ENCODE results near the gene KLHL2. TPM values are rescaled to one million over a fixed set of nuclear protein-coding genes. Genes with fewer than 3 reads are reported as not detected.

The KLHL2 gene
- total RNA-seq, 1 donor from 2014 or later, result 10.6 TPM

DNA sequence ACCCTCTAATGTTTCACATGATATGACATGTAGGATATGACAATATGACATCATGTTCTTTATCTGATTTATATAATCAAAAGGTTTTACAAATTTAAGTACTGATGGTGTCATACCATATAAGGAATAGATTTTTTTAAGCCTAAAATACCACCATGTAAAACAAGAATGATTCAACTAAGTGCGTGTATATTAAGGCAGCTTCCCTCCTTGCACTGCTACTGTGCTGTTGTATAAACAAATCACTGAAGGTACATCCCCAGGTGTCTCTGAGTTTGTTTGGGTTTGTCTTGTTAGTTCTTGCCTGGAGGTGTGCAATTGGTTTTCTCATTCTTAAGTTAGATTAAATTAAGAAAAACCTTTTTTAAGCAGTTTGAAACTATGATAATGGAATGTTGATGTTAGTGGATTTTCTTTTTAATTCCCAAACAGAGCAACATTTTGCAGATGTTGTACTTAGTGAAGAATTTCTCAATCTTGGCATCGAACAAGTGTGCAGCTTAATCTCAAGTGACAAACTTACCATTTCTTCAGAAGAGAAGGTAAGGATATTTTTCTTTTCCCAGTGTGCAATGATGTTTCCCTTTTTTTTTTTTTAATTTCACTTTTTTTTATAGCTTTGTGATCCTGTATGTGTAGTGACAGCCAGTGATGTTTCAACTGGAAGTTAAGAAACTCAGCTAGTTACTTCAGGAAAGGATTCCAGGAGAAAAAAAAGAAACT is 86.7 kb downstream of the KLHL2 start:
- H3K27me3 Mint-ChIP-seq (ENCODE audit: unreplicated experiment), result no peaks in the 10 kb centered on the region
- H3K36me3 Mint-ChIP-seq (ENCODE audit: low read depth, unreplicated experiment), result no peaks in the 10 kb centered on the region
- no peaks in the 10 kb centered on the region for H3K9me3 Mint-ChIP-seq (ENCODE audit: unreplicated experiment)
- peaks cover 6% of the 10 kb centered on the region for H3K4me1 Mint-ChIP-seq (ENCODE audit: unreplicated experiment)
- TF ChIP-seq, protein P1, sequence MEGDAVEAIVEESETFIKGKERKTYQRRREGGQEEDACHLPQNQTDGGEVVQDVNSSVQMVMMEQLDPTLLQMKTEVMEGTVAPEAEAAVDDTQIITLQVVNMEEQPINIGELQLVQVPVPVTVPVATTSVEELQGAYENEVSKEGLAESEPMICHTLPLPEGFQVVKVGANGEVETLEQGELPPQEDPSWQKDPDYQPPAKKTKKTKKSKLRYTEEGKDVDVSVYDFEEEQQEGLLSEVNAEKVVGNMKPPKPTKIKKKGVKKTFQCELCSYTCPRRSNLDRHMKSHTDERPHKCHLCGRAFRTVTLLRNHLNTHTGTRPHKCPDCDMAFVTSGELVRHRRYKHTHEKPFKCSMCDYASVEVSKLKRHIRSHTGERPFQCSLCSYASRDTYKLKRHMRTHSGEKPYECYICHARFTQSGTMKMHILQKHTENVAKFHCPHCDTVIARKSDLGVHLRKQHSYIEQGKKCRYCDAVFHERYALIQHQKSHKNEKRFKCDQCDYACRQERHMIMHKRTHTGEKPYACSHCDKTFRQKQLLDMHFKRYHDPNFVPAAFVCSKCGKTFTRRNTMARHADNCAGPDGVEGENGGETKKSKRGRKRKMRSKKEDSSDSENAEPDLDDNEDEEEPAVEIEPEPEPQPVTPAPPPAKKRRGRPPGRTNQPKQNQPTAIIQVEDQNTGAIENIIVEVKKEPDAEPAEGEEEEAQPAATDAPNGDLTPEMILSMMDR (IDR thresholded peaks at IDR 0.05; ENCODE audit: unreplicated experiment), result no peak
- no peak overlapping the region for H3K27ac Mint-ChIP-seq (ENCODE audit: unreplicated experiment)
- no peak overlapping the region for H3K4me3 Mint-ChIP-seq (ENCODE audit: unreplicated experiment)
- no peak for DNase-seq (ENCODE audit: low spot score)

DNA sequence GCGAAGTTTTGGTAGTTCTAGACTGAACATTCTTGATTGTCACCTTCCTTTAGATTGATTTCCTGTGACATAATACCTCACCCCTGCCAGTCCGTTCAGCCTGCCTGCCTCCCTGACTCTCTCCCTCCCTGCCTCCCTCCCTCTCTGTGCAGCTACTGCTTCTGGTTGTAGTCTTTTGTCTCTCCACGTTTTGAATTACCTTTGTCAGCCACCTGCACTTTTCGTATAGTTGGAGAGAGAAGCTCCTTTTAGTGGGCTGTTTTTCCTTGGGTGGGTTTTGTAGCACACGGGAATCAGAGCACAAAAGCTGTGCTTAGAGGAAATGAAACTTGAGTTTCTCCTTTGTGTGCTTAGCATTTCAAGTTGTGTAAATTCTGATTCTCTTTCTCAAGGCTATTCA is 87.5 kb downstream of the KLHL2 start:
- Mint-ChIP-seq H3K4me1 (ENCODE audit: unreplicated experiment) (peaks cover 6% of the 10 kb centered on the region), H3K36me3 (ENCODE audit: low read depth, unreplicated experiment) (no peaks in the 10 kb centered on the region), H3K4me3 (ENCODE audit: unreplicated experiment) (no peak overlapping the region), H3K9me3 (ENCODE audit: unreplicated experiment) (no peaks in the 10 kb centered on the region), H3K27ac (ENCODE audit: unreplicated experiment) (peak overlapping the region; percentile 37), H3K27me3 (ENCODE audit: unreplicated experiment) (no peaks in the 10 kb centered on the region)
- TF ChIP-seq, protein P1 (IDR thresholded peaks at IDR 0.05; ENCODE audit: unreplicated experiment), result no peak
- no peak for DNase-seq (ENCODE audit: low spot score)

DNA sequence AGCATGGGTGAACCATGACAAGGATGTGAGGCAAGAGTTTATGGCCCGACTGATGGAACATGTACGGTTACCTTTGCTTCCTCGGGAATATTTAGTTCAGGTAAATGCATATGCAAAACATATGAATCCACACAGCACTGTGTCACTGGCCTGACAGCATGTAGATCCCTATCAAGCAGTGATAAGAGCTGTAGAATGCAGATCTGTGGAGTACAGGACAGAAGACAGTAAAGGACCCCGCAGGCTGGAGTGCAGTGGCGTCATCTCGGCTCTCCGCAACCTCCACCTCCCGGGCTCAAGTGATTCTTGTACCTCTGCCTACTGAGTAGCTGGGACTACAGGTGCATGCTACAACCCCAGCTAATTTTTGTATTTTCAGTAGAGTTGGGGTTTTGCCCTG is 90.3 kb downstream of the KLHL2 start:
- Mint-ChIP-seq H3K4me3 (ENCODE audit: unreplicated experiment) (no peak overlapping the region), H3K9me3 (ENCODE audit: unreplicated experiment) (no peaks in the 10 kb centered on the region), H3K4me1 (ENCODE audit: unreplicated experiment) (peaks cover 6% of the 10 kb centered on the region), H3K27ac (ENCODE audit: unreplicated experiment) (no peak overlapping the region), H3K27me3 (ENCODE audit: unreplicated experiment) (no peaks in the 10 kb centered on the region), H3K36me3 (ENCODE audit: low read depth, unreplicated experiment) (no peaks in the 10 kb centered on the region)
- TF ChIP-seq, protein P1 (IDR thresholded peaks at IDR 0.05; ENCODE audit: unreplicated experiment), result no peak
- DNase-seq (ENCODE audit: low spot score), result no peak

DNA sequence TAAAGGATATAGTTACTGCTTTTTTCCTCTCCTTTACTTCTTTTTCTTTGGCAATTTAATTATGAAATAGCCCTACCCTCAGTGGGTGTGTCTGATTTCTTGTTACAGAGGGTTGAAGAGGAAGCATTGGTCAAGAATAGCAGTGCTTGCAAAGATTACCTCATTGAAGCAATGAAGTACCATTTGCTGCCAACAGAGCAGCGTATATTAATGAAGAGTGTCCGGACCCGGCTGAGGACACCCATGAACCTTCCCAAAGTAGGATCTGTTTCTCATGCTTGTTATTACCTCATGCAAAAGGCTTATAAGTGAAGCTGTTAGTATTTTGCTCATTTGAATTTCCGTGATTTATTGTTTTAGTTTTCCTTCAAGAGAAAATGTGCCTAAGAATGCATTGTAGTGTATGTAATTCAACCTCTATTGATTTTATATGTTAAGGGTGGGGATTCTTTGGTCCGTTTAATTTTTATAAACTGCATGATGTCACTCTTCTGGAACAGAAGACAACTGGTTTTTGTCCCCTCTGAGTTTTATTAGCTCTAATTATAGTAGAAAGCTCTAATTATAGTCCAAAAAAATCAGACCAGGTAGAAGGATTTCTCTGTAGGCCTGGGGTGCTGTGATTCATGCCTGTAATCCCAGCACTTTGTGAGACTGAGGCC is 92.2 kb downstream of the KLHL2 start:
- no peaks in the 10 kb centered on the region for H3K9me3 Mint-ChIP-seq (ENCODE audit: unreplicated experiment)
- no peaks in the 10 kb centered on the region for H3K36me3 Mint-ChIP-seq (ENCODE audit: low read depth, unreplicated experiment)
- H3K27me3 Mint-ChIP-seq (ENCODE audit: unreplicated experiment), result no peaks in the 10 kb centered on the region
- H3K27ac Mint-ChIP-seq (ENCODE audit: unreplicated experiment), result no peak overlapping the region
- TF ChIP-seq, protein P1 (IDR thresholded peaks at IDR 0.05; ENCODE audit: unreplicated experiment), result no peak
- no peak overlapping the region for H3K4me3 Mint-ChIP-seq (ENCODE audit: unreplicated experiment)
- H3K4me1 Mint-ChIP-seq (ENCODE audit: unreplicated experiment), result peaks cover 5% of the 10 kb centered on the region
- DNase-seq (ENCODE audit: low spot score), result no peak

DNA sequence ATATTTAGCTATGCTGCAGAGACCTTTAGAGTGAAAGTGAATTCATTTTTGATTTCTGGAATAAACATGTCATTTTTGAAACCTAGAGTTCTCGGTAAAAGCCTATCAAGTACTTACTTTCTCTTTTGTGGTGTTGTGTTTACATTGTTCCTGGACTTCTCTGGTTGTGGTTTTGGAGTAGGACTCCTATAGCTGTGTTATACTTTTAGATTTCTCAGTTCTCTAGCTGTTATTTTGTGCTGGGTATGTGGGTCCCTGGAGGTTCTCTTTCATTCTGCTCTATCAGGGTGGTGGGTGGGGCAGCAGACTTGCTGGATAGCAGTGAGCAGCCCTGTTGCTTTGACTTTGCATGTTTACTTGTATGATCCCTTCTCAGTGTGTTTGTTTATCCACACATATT is 94.5 kb downstream of the KLHL2 start:
- no peak overlapping the region for H3K27ac Mint-ChIP-seq (ENCODE audit: unreplicated experiment)
- TF ChIP-seq, protein P1 (IDR thresholded peaks at IDR 0.05; ENCODE audit: unreplicated experiment), result no peak
- no peak for DNase-seq (ENCODE audit: low spot score)
- H3K4me3 Mint-ChIP-seq (ENCODE audit: unreplicated experiment), result no peak overlapping the region
- H3K4me1 Mint-ChIP-seq (ENCODE audit: unreplicated experiment), result no peaks in the 10 kb centered on the region
- no peaks in the 10 kb centered on the region for H3K9me3 Mint-ChIP-seq (ENCODE audit: unreplicated experiment)
- no peaks in the 10 kb centered on the region for H3K36me3 Mint-ChIP-seq (ENCODE audit: low read depth, unreplicated experiment)
- no peaks in the 10 kb centered on the region for H3K27me3 Mint-ChIP-seq (ENCODE audit: unreplicated experiment)
